Stimulated activated CD4-positive, alpha-beta T cell treated with anti-CD3 and anti-CD28 coated beads, Interleukin-1b, Interleukin-23, amount 100 ng/mL, for 24 hours (primary cell): Measurements from ENCODE around the gene TIGD1.

Experiments
- DNase-seq, 4 experiments: peaks; one replicate each; pipeline ENCODE4 v3.0.0-alpha.2; 2020; ENCODE audit warnings: low read depth in 4 of 4, low spot score in 1 of 4

The TIGD1 gene

DNA sequence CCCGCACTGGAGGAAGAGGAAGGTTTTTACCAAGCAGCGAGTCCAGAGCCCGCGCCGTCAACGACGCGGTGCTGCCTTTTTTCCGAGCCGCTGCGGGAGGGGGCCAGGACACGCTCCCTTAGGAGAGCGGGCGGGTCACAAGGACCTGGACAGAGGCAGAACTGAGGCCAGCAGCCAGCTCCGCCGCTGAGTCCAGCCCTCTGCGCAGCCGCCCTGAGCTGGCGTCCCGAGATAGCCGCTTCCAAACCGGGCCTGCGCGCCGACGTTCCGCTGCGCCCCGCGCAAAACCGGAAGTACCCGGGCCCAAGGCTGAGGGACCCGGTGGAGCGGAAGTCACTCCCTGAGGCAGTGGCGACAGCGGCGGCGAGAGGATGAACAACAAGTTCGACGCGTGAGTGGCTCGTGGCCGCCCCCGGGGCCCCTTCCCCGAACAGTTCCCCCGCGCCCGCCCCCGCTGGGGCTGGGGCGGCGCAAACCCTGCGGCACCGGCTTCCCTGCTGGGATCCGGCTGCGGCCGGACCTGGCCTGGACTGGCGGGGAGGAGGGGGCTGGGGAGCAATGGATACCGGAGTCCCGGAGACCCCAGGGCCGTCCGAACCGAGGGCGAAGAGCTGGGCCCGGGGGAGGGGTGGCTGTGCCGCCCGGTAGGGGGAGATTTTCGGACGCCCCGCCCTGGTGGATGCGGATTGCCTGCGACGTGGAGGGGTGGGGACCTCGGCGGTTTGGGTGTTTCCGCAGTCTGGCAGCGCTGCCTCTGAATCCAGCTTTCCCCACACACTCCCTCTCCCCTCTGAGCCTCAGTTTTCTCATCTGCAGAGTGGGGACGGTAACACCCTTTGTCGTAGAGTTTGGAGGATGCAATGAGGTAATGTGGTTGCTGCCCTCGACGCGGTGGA lies at the start of gene TIGD1, which contains the start of gene EIF4E2:
TSS of gene TIGD1 (minus strand) at position 204 of the 896 bp plus-strand sequence. CDS start 675 bp downstream, outside the sequence.
TSS of gene EIF4E2 (plus strand) at position 336 of the 896 bp plus-strand sequence. CDS start at position 372, 36 bp downstream.
- peak; percentile 81 to 90 (median 86) for DNase-seq

DNA sequence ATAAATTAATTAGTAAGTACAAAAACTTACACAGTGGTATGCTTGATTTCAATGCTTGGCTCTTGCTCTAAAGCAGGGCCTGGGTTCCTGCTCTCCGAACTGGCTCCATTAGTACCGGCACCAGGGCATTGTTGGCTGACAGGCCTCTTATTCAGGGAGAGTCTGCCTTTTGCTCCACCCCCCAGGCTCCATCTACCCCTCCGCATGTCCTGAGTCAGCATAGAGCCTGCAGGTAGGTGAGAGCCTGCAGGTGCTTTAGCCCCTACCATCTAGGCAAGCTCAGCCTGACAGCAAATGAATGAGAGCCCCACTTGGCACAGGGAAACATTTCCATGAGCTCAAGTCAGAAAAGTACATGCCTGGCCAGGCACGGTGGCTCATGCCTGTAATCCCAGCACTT lies 47.9 kb upstream of the TIGD1 start:
- DNase-seq: no peak

- DNase-seq: no peak
Observed at GRCh38 chr2:232597362-232598079, 47.2 kb upstream of the TIGD1 start.

DNA sequence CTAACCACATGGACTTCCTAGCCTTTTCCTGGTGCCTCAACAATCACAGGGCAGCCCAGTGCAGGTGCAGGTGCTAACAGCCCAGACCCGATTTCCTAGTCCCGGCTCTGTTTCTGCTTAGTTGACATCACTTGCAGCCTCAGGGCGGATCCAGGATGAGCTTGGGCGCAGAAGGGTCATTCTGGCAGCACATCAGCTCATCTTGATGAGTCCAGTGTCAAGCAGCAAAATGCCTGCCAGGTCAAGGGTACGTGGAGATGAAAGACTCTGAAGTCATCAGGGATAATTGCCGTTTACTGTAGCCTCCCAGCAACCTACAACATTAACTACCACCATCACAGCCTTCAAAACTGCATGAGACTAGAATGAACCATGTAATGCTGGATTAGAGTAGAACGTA lies 43.6 kb upstream of the TIGD1 start:
- no peak for DNase-seq

GRCh38 chr2:232592772-232593395 lies 42.5 kb upstream of the TIGD1 start:
- DNase-seq: no peak

DNA sequence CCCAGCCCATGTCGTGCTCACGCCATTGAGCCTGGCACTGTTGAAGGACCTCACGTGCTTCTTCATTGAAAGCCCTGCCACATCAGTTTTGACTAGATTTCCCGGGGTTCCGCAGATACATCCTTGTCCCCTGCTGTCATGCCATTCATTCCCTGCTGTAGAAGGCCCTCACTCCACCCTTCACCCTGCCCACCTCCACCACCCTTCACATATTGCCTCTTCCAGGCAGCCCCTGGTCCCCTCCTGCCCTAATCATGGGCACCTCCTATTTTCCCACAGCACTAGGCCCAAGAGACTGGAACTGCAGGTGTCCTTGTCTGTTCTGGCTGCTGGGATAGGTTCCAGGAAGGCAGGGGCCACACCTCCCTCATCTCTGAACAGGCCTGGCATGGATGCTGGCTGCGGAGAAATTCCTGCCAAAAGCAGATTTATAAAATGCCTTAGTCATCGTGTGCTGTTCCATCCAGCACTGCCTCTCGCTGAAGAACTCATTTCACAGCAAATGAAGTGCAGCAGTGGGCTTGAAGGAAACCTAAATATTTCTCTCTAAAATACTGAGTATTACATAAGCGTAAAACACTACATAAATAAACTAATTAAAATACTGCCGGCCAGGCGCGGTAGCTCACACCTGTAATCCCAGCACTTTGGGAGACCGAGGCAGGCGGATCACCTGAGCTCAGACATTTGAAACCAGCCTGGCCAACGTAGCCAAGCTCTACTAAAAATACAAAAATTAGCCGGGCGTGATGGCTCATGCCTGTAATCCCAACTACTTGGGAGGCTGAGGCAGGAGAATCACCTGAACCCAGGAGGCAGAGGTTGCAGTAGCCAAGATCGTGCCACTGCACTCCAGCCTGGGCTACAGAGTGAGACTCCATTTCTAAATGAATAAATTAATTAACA lies 38.6 kb upstream of the TIGD1 start:
- no peak for DNase-seq

GRCh38 chr2:232588031-232588430 lies 37.7 kb upstream of the TIGD1 start:
- no peak for DNase-seq

- no peak for DNase-seq
Observed at GRCh38 chr2:232587512-232587911, 37.2 kb upstream of the TIGD1 start.

DNA sequence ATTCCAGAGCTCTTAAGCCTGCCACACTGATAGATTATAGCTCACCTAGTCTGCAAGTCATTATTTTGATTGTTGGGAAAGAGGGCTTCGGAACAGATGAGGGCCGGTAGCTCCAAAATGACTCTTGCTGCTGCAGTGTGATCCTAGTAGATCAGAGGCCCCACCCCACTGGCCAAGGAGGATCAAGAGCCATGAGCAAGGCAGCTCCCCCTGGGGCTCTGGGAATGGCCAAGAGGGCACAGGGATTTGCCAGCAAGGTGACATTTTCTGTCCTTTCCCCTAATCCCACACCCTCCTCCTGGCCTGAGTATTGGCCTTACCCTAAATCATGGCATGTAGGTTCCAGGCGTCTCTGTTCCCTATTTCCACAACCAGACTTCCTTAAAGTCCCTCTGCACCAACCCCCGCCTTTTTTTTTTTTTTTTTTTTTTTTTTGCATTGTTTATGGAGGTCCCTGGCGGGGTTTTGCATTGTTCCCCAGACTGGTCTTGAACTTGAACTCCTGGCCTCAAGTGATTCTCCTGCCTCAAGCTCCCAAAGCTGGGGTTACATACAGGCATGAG lies 36.7 kb upstream of the TIGD1 start:
- no peak for DNase-seq

- no peak for DNase-seq
Observed at GRCh38 chr2:232584238-232584637, 33.9 kb upstream of the TIGD1 start.

DNA sequence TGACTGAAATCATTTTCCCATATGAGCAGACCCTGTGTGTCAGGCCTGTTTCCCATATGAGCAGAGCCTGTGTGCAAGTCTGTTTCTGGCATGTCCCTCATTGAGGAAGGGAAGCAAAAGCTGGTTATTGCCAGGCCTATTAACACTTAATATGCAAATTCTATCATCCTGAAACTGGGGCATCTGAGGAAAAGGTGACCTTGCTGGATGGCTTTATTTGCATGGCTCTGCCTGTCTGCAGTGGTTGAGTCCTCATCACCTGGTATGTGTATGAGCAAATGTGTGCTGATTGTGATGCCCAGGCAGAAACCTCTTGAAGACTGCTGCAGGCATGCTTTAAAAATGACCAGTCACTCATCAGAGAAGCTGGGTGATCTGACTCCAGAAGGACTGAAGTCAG lies 31.4 kb upstream of the TIGD1 start:
- no peak for DNase-seq

GRCh38 chr2:232580648-232580981 lies 30.3 kb upstream of the TIGD1 start:
- no peak for DNase-seq

DNA sequence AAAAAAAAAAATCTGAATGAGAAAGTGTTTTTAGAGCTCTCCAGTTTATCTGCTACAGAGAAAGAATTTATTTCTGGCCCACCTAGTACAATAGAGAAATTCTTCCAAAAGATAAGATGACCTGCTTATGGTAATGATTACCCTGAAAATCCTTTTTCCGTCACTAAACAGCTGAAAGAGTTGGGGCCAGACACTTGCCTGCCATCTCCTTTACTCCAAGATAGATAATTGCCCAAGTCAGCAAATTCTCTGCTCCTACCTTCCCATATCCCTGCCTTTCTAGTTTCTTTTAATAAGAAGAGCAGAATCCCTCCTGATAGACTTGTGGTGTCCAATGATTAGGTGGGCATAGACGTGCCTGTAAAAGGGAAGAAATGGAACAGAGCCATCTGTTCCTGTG lies 28.3 kb upstream of the TIGD1 start:
- no peak for DNase-seq

DNA sequence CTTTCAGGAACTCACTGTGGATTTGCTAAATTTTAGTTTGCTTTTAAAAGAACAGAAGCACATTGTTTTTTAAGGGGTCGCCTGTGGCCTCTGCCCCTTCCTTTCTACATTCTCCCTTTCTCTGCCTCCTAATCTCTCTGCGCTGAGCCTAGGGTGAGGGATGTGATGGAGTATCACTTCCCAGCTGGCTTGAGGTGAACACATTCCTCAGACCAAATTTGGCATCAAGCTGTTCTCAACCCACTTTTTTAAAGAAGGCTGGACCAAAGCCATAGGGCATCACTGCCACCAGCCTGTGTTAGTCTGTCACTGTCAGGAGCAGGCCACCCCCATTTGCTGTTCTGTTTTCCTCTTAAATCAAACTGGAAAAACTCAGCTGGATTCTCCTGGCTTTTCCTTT lies 27.5 kb upstream of the TIGD1 start:
- no peak for DNase-seq

GRCh38 chr2:232576995-232577394 lies 26.6 kb upstream of the TIGD1 start:
- DNase-seq: no peak

GRCh38 chr2:232575404-232575746 lies 25.0 kb upstream of the TIGD1 start:
- DNase-seq: no peak

DNA sequence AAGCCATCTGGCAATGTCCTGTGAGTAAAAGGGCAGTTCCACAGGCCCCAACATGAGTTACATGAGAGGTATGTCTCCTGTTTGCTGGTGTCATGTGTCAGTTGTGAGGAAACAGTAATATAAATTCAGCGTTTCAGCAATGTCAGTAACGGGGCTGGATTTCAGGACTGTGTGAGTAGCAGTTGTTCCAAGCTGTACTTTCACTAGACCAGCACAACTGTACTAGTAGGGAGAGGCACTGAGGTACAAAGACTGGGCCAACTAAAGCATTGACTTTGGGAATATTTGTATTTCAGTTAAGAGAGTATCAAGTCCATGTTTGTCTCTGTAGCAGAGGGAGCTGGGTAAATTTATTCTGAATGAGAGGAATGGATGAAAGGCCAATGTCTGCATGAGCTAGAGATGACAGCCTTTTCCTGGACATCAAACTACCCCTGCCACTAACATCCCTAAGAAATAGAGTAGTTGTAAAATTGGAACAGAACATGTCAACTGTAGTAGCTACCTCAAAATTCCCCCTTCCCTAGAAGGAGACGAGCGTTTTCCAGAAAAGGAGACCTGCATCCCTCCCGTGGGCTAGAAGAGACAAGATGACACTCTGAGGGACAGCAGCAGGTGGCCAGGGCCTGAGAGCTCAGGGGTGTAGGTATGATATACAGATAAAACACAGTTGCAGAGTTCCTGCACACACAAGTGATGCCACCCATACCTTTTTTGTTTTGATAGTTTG lies 24.5 kb upstream of the TIGD1 start:
- DNase-seq: no peak

DNA sequence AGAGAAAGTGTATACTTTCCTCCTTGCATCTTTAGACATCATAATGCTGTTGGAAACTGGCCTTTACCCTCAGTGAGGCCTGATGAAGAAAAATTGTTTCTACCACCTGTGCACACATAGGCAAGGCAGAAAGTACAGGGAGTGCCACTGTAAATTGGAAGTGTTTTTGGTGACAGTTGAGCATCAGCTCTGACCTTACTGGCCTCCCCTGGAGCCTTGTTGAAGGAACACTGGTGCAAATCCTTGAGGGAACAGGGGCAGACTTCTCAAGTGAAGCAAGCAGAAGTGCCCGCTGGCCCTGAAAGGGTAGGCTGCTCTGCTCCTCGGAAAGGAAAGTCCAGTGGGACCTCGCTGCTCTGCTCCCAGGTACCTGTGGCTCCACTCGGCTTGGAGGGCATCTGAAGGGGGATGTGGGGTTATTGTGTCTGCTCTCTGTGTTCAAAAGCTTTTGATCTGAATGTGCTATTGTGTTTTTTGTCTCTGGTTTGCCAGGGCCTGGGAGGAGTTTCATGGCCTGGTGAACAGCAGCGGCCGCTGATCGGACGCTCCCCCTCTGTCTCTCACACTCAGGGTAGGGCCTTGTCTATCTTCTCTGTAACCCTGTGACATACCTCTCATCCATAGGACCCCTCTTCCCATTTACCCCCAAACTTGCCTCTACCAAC lies 23.5 kb upstream of the TIGD1 start:
- no peak for DNase-seq

DNA sequence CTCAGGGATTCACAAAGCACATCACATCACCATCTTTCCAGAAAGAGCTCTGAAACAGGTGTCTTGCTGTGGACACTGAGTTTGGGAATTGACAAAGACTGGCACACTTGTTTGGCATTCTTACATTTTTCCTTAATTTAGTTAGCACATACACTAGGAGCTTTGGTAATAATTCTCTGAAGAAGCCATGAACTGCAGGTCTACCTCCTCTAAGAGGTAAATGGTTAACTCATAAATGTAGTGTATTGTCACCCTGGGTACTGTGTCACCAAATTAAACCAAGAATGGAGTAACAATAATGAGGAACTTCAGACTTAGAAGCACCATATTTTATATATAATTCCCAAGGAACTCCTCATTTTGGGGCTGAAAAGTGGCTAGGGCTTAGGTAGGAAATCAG lies 22.7 kb upstream of the TIGD1 start:
- DNase-seq: no peak
